Hematopoietic multipotent progenitor cell treated with erythropoietin and hydrocortisone succinate and interleukin-3 and kit ligand, for 15 days (in vitro differentiated cells): ENCODE results near the gene FHOD3.

Experiments used
- DNase-seq: peaks from one replicate; pipeline ENCODE4 v3.0.0-alpha.2; 2015; ENCODE audit warnings: low spot score

Gene FHOD3

GRCh38 chr18:36630917-36631316 lies 333.4 kb downstream of the FHOD3 start:
- no peak for DNase-seq

DNA sequence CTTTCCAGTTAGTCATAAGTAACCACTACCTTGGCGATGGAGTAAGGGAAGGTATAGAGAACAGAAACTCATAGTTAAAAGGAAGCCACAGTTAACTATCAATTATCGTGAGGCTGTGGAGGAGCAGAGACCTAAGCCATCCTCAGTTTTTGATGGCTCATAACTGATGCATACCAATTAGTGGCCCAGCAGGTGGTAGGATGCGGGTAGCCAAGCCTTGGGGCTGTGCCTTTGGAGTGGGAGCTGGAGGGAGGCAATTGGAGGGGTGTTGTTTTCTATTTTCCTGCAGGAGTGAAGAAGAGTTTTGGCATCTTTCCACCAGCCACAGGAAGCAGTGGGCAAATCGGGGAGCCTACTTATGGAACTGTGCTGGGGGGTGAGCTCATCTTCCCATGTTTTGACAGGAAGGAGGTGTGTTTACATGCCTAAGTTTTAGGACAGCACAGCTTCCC lies 336.5 kb downstream of the FHOD3 start:
- DNase-seq = no peak

DNA sequence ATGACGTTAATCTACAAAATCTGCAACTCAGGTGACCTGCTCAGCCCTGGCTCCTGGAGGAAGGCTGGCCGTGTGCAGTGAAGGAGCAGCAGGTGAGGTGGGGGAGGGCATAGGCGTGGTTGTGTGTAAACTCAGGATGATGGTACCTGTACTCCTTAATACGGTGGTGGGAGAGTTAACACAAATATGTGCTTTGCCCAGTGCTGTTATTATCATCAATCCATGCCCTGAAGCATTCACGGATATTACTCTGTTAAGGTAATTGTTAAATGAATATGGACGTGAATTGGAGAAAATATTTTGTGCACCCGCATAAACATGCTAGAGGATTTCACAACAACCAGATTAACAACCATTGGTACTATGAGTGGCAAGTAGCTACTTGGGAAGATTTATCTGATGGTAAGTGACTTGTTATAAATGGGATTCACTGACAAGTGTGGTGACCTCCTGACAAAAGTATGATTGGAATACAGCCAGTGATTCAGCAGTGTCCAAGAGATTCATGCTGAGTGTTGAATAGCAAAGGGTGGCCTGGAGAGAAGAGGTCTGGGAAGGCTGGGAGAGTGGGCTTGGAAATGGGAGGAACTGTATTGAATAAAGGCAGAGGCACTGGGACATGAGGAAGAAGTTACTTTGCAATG lies 337.2 kb downstream of the FHOD3 start:
- no peak for DNase-seq

GRCh38 chr18:36635414-36636096 lies 338.0 kb downstream of the FHOD3 start:
- DNase-seq = no peak

DNA sequence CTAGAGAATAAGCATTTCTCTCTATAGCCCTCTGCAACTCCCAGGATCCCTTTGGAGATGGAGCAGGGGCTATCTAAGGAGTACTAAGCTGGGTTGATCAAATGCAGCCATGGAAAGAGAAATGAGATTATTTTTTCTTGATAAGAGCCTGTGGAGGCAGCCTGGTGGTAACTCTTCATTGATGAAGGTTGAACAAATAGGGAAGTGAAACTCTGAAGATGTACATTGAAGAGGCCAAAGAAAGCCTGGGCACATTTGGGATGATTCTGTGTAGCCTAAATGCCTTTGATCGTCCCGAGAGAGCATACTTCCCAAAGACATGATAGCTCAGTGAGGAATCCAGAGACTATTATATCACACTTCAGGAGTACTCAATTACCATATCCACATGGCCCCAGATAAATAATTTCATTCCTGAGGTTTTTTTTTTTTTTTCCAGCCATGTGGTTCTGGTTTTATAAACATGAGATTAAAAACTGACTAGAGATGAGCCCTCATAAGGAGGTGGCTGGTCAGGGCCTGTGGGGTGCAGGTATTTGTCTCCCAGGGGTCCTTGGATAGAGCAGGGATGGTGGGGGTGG lies 338.8 kb downstream of the FHOD3 start:
- no peak for DNase-seq

- no peak for DNase-seq
Measured at GRCh38 chr18:36638224-36638623, 340.7 kb downstream of the FHOD3 start.

- DNase-seq = no peak
Measured at GRCh38 chr18:36640021-36640952, 342.8 kb downstream of the FHOD3 start.

DNA sequence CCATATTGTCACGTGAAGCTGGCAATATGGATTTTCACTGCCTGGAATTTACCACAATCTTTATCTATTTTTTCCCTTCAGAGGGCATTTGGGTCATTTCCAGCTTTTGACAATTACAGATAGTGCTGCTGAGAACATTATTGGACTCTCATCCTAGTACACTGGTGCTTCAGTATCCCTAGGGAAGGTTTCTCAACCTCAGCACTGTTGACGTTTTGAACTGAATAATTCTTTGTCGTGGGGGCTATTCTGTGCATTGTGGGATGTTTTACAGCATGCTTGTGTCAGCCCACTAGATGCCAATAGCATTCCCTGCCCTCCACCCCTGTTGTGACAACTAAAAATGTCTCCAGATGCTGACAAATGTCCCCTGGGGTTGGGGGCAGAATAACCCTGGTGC lies 345.5 kb downstream of the FHOD3 start:
- no peak for DNase-seq

DNA sequence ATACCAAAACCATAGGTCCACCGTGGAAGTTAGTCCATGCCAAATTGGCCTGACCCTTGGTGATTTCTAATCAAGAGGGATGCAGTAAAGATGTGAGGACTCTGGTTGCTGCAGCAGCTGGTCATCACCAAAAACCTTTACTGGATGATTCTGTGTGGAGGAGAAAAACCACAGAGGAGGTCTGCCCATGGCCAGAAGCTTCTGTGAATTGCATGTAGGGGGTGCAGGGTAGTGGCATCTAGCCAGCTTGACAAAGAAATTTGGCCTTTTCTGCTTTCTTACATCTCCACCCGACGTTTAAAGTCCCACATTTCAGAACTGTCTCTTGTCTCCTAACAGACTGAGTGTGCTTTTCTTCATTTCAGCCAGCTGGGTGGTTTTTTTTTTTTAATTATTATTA lies 351.3 kb downstream of the FHOD3 start:
- DNase-seq = no peak

GRCh38 chr18:36649205-36649604 lies 351.7 kb downstream of the FHOD3 start:
- DNase-seq = no peak

DNA sequence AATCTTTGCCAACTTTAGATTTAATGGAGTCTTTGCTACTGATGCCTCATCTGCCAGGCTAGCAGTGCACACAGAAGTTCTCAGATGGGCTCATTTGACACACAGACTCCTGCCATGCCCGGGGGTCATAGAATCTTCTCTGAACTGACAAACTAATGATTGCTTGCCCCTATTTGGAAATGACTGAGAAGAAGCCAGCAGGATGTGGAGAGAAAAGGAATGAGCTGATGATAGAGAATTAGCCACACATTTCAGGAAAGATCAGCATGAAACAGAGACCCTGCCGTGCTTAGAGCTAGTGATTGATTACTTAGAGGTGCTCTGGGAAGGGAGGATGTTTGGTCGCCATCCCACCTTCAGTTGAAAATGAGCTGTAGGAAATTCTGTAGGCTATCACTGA lies 352.8 kb downstream of the FHOD3 start:
- no peak for DNase-seq

DNA sequence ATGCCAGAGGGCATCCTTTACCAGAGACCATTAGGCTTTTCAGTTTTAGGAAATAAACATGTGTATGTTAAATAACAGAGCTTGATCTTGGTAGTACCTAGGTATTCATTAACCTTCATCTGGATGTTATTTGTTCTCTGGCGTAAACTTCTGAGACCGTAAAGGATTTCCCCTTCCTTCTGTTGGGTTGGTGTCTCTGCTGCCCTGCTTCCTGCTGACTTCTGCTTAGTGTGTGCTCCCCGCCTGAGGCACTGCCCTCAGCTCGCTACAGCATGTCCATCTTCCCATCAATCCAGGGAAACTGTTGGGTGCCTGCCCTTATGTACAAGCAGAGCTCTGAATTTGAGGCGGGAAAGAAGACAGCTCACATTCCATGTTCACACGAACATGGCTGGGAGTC lies 353.4 kb downstream of the FHOD3 start:
- DNase-seq = no peak

- DNase-seq = no peak
Measured at GRCh38 chr18:36652503-36652902, 355.0 kb downstream of the FHOD3 start.

DNA sequence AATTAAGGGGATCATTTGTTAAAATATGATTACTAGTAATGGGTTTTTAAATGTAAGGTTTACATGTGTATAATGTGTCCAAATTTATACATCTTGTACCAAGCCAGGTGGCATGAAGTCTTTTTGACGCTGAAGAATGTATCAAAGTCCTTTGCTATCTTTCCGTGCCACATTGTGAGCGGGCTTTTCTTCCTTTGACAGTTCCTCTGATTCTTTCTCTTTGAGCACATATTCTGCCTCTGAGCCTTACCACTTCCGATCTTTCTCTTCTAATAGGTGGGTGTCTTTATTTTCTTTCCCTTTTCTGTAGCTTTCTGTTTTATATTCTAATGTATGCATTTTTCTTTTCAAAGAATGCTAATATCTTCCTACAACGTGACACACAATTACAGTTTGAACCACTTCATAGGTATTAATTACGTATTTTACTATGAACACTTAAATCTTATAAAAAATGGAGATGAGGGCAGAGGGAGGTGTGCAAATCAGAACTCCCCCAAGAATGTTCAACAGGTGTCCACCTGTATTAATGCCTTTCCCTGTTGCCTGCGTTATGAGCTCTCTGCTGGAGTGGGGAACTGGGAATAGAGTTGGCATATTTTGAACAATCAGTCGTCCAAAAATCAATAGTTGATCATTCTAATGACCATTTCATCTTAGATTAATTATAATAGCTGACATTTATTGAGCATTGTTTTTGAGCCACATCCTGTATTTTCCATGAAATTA lies 355.8 kb downstream of the FHOD3 start:
- DNase-seq = no peak

DNA sequence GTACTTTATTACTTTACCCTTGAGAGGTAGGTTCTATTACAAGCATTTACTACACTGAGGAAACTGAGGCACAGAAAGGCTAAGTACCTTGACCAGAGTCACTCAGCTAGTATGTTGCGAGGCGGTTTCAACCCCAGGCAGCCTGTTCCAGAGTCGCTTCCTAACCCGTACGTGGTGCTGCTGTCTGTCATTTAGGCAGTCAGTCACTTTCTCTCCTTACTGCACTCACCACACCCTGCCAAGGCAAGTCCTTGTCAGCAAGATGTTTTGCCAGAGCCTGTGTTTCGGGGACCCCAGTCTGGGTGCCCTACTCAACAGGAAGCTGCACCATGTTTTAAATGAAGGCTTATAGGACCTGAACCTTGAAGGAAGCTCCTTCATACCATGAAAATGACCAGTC lies 356.4 kb downstream of the FHOD3 start:
- no peak for DNase-seq

DNA sequence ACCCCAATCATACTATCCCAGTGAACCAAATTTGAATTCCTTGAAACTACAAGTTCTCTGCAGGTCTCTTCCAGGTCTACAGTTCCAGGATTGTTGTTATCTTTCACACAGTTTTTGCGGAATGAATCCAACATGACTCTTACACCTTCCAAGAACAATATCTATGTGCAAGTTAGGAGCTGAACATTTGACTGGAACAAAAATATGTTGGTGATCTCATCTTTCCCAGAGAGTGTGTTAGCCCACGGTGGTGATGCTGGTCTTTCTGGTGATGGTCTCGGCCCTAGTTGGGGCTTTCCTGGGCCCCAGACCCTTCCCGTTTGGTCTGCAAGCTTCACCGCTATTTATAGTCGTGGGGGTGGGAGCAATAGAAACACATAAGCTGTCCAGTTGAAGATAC lies 357.6 kb downstream of the FHOD3 start:
- no peak for DNase-seq

DNA sequence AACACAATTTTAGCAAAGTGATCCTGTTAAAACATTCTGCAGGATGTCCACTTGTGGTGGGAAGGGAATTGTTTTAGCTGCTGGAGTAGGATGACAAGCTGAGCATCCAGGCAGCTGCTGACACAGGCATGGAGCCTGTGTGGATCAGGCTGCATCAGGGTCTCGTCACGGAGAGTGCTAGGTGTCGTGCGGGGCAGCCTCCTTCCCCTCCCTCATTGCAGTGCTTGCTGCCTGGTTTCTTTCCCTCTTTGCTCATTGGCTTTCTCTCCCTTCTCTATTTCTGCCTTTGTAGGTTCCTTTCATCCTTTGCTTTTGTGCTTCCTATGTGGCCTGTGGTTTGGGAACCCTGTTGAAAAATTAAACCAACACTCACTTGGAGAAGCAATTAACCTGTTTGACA lies 358.4 kb downstream of the FHOD3 start:
- no peak for DNase-seq

DNA sequence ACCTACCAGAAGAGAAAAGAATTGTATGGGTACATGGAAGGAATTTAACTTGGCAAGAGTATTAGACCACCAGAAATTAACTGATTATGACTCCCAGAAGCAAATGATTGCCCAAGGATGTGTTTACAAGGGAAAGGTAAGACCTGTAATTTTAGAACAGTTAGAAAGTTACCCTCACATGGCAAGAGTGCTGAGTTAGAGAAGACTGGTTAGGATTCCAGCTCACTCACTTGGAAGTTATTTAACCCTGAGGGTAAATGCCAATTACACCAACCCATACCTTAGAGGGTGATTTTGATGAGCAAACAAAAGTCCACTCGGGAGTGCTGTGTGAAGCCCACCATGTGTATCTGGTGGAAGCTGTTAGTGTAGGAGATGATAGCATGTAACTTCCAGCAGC lies 361.1 kb downstream of the FHOD3 start:
- DNase-seq = no peak

GRCh38 chr18:36660311-36660710 lies 362.8 kb downstream of the FHOD3 start:
- DNase-seq = no peak

GRCh38 chr18:36661999-36662398 lies 364.5 kb downstream of the FHOD3 start:
- DNase-seq = no peak

- DNase-seq = no peak
Measured at GRCh38 chr18:36663312-36663711, 365.8 kb downstream of the FHOD3 start.

DNA sequence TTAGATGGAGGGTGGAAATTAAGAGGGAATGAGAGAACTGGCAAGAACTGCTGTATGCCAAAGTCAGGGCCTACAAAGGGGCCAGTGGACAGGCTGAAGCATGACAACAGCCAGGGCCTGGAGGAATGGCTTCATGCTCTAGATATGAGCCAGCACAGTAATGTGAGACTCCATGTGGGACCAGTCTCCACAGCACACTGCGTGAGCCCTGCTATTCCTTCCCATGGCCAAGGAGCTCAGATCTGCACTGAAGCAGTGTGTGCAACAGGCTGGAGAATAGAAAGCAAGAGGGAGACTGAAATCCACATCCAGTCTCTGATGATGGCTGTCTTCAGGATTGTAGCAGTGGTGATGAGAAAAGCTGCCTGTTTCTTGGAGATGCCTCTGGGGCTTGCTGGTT lies 368.4 kb downstream of the FHOD3 start:
- no peak for DNase-seq
